Hindlimb muscle (tissue), 1 donor: ENCODE results near the gene GCC2. TPM values are rescaled to one million over a fixed set of nuclear protein-coding genes. Genes with fewer than 3 reads are reported as not detected.
"Not testable (repeated sequence)": the region's sequence is repeated elsewhere in the genome, so short reads cannot be mapped to it uniquely, and the experiment has no call there.

Experiments
- DNase-seq: peaks from one replicate; pipeline ENCODE4 v3.0.0-alpha.2; 2013
- polyA plus RNA-seq: library from polyadenylated mRNA; unstranded; fragments of 120-200 nt; gene quantifications from one replicate; pipeline ENCODE4 v1.2.1, GENCODE V29; 2013; ENCODE audit not compliant: insufficient read length

GCC2 gene
- polyA plus RNA-seq, result 19.1 TPM

GRCh38 chr2:108448678-108449409, at the start of gene GCC2:
Gene GCC2 (plus strand): TSS chr2:108449206. CDS start chr2:108449275, 69 bp downstream.
- DNase-seq, result peak; percentile 94

- no peak for DNase-seq
Observed at GRCh38 chr2:108399479-108399878, 49.5 kb upstream of the GCC2 start.

- DNase-seq, result no peak
Observed at GRCh38 chr2:108401800-108402199, 47.2 kb upstream of the GCC2 start.

GRCh38 chr2:108403494-108403893, 45.5 kb upstream of the GCC2 start:
- no peak for DNase-seq

GRCh38 chr2:108404784-108405397, 44.1 kb upstream of the GCC2 start:
- no peak for DNase-seq

- DNase-seq, result no peak
Observed at GRCh38 chr2:108407864-108408729, 40.9 kb upstream of the GCC2 start.

GRCh38 chr2:108409768-108410167, 39.2 kb upstream of the GCC2 start:
- no peak for DNase-seq

GRCh38 chr2:108412995-108413710, 35.9 kb upstream of the GCC2 start:
- DNase-seq, result no peak

- no peak for DNase-seq
Observed at GRCh38 chr2:108413711-108414095, 35.3 kb upstream of the GCC2 start.

GRCh38 chr2:108414256-108414876, 34.6 kb upstream of the GCC2 start:
- DNase-seq, result no peak

GRCh38 chr2:108414945-108415344, 34.1 kb upstream of the GCC2 start:
- no peak for DNase-seq

GRCh38 chr2:108417254-108417653, 31.8 kb upstream of the GCC2 start:
- no peak for DNase-seq

- DNase-seq, result no peak
Observed at GRCh38 chr2:108418416-108418815, 30.6 kb upstream of the GCC2 start.

GRCh38 chr2:108423067-108423466, 25.9 kb upstream of the GCC2 start:
- no peak for DNase-seq

GRCh38 chr2:108423502-108424251, 25.3 kb upstream of the GCC2 start:
- DNase-seq, result no peak

GRCh38 chr2:108428286-108429009, 20.6 kb upstream of the GCC2 start:
- DNase-seq, result no peak

- not testable (repeated sequence) for DNase-seq
Observed at GRCh38 chr2:108435578-108435977, 13.4 kb upstream of the GCC2 start.

- no peak for DNase-seq
Observed at GRCh38 chr2:108436976-108437375, 12.0 kb upstream of the GCC2 start.

GRCh38 chr2:108441712-108442111, 7.3 kb upstream of the GCC2 start:
- DNase-seq, result no peak

GRCh38 chr2:108444941-108445840, 3.8 kb upstream of the GCC2 start:
- no peak for DNase-seq
